ENCODE measurements around the gene IBTK. TPM values are rescaled to one million over a fixed set of nuclear protein-coding genes. Genes with fewer than 3 reads are reported as not detected.

Gene IBTK
- total RNA-seq, 2 donors from 2014 or later = 19.0 to 26.5 TPM

GRCh38 chr6:82145926-82146452, 101.6 kb downstream of the IBTK start:
- DNase-seq (ENCODE audit: low spot score) = no peak
- H3K9me3 ChIP-seq = no peaks in the 10 kb centered on the region
- H3K36me3 ChIP-seq = no peaks in the 10 kb centered on the region
- intact Hi-C loops (cut with DNase I) = no loop called here
- H3K27ac ChIP-seq = no peak overlapping the region
- H3K27me3 ChIP-seq (replicated peaks; ENCODE audit: insufficient read depth) = no peaks in the 10 kb centered on the region
- no peaks in the 10 kb centered on the region for H3K4me1 ChIP-seq (replicated peaks)
- TF ChIP-seq, protein P1, sequence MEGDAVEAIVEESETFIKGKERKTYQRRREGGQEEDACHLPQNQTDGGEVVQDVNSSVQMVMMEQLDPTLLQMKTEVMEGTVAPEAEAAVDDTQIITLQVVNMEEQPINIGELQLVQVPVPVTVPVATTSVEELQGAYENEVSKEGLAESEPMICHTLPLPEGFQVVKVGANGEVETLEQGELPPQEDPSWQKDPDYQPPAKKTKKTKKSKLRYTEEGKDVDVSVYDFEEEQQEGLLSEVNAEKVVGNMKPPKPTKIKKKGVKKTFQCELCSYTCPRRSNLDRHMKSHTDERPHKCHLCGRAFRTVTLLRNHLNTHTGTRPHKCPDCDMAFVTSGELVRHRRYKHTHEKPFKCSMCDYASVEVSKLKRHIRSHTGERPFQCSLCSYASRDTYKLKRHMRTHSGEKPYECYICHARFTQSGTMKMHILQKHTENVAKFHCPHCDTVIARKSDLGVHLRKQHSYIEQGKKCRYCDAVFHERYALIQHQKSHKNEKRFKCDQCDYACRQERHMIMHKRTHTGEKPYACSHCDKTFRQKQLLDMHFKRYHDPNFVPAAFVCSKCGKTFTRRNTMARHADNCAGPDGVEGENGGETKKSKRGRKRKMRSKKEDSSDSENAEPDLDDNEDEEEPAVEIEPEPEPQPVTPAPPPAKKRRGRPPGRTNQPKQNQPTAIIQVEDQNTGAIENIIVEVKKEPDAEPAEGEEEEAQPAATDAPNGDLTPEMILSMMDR (IDR thresholded peaks at IDR 0.05) = no peak
- TF ChIP-seq POLR2AphosphoS5 (IDR thresholded peaks at IDR 0.05) (no peak), POLR2A (IDR thresholded peaks at IDR 0.05) (no peak)
- H3K4me3 ChIP-seq = no peak overlapping the region

DNA sequence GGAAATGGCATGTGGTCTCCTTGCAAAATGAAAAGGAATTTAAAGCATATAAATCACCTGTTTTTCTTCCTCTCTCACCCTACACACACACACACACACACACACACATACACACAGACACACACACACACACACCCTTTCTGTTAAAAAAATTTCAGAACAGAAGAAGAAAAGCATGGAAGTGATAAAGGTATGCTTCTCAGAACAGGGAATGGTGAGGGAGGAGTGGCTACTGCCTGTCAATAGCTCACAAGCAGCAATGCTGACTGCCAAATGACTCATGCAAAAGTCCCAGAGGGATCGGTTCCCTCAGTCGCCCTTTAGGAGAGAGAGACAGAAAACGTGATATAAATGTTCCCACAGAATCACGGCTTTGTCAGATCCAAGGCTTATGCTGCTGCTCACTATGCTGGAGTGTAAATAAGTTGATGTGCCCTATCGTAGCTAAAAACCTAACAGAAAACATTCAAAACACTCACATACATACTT, 102.6 kb downstream of the IBTK start:
- WGBS = 16% methylated on average over 5 of the region's 5 CpGs
- no peaks in the 10 kb centered on the region for H3K9me3 ChIP-seq
- no peaks in the 10 kb centered on the region for H3K36me3 ChIP-seq
- H3K4me1 ChIP-seq (replicated peaks) = no peaks in the 10 kb centered on the region
- no peak overlapping the region for H3K27ac ChIP-seq
- DNase-seq (ENCODE audit: low spot score) = no peak
- intact Hi-C loops (cut with DNase I) = no loop called here
- no peak overlapping the region for H3K4me3 ChIP-seq
- TF ChIP-seq, protein P1 (IDR thresholded peaks at IDR 0.05) = no peak
- TF ChIP-seq POLR2AphosphoS5 (IDR thresholded peaks at IDR 0.05) (no peak), POLR2A (IDR thresholded peaks at IDR 0.05) (no peak)
- H3K27me3 ChIP-seq (replicated peaks; ENCODE audit: insufficient read depth) = no peaks in the 10 kb centered on the region

DNA sequence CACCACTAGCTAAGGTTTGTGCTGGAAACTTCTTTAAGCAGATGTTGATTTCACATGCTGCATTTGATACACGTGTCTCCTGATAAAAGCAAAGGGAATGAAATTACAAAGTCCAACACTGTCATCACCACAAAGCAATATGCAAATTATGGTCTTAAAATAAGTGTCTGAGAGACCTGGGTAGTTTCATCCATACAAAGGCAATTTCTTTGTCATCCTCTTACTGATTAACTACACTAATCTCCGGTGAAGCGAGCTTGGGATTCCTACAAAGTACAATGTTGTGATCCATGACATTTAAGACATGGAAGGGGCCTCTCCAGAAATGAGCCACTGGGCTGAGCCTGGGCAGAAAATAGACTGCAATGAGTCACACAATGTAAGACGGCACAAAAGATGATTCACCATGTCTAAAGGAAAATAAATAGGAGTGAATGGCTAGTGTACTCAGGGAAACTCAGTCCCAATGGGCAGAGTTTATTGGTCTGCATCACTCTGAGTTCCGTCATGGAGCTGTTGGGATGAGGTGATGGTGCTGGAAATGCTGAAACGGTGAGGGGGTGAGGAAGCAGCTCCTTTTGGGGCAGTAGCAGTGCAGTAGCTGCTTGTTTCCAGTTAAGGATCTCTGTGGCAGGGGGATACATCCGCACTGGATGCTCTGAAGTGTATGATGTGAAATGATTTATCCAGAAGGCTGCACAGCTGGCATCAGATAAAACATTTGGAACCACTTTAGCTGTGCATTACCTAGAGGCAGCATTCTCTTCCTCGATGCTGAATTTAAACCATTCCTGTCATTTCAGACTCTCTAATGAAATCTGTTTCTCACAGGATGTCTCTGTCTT, 103.3 kb downstream of the IBTK start:
- no peaks in the 10 kb centered on the region for H3K9me3 ChIP-seq
- H3K27me3 ChIP-seq (replicated peaks; ENCODE audit: insufficient read depth) = no peaks in the 10 kb centered on the region
- no peak for TF ChIP-seq POLR2AphosphoS5 (IDR thresholded peaks at IDR 0.05)
- TF ChIP-seq POLR2A (IDR thresholded peaks at IDR 0.05) = no peak
- TF ChIP-seq, protein P1 (IDR thresholded peaks at IDR 0.05) = no peak
- DNase-seq (ENCODE audit: low spot score) = no peak
- H3K27ac ChIP-seq = no peak overlapping the region
- WGBS = 27% methylated on average over 8 of the region's 8 CpGs
- H3K36me3 ChIP-seq = no peaks in the 10 kb centered on the region
- intact Hi-C loops (cut with DNase I) = no loop called here
- no peaks in the 10 kb centered on the region for H3K4me1 ChIP-seq (replicated peaks)
- no peak overlapping the region for H3K4me3 ChIP-seq

GRCh38 chr6:82143041-82143481, 104.5 kb downstream of the IBTK start:
- intact Hi-C loops (cut with DNase I) = no loop called here
- Histone ChIP-seq H3K27ac (no peak overlapping the region), H3K27me3 (replicated peaks; ENCODE audit: insufficient read depth) (no peaks in the 10 kb centered on the region), H3K4me1 (replicated peaks) (no peaks in the 10 kb centered on the region), H3K9me3 (no peaks in the 10 kb centered on the region), H3K36me3 (no peaks in the 10 kb centered on the region), H3K4me3 (no peak overlapping the region)
- TF ChIP-seq POLR2A (IDR thresholded peaks at IDR 0.05) (no peak), POLR2AphosphoS5 (IDR thresholded peaks at IDR 0.05) (no peak)
- TF ChIP-seq, protein P1 (IDR thresholded peaks at IDR 0.05) = no peak
- WGBS = 91% methylated on average over 10 of the region's 10 CpGs
- DNase-seq (ENCODE audit: low spot score) = no peak

Data from prostate gland (tissue), 2 donors.